Stimulated activated CD4-positive, alpha-beta T cell treated with anti-CD3 and anti-CD28 coated beads, Interleukin-15, amount 100 ng/mL, for 1 hour (primary cell): ENCODE measurements around the gene KCNAB3.
"Not testable (repeated sequence)": the region's sequence is repeated elsewhere in the genome, so short reads cannot be mapped to it uniquely, and the experiment has no call there.

Experiments
- DNase-seq, 2 donors: peaks; one replicate each; pipeline ENCODE4 v3.0.0-alpha.2; 2020; ENCODE audit warnings: low read depth in 1 of 2, low spot score in 1 of 2

Gene KCNAB3

GRCh38 chr17:7929158-7930023 lies at the start of gene KCNAB3:
KCNAB3 (minus strand) TSS chr17:7929856; CDS start chr17:7929435, 421 bp downstream.
- DNase-seq = no peak

GRCh38 chr17:7977805-7978204 lies 48.1 kb upstream of the KCNAB3 start:
- no peak for DNase-seq

GRCh38 chr17:7977039-7977438 lies 47.4 kb upstream of the KCNAB3 start:
- DNase-seq = no peak

- DNase-seq = no peak
Observed at GRCh38 chr17:7974638-7975131, 45.0 kb upstream of the KCNAB3 start.

GRCh38 chr17:7972131-7972785 lies 42.6 kb upstream of the KCNAB3 start:
- no peak for DNase-seq

GRCh38 chr17:7971651-7972050 lies 42.0 kb upstream of the KCNAB3 start:
- DNase-seq = no peak

GRCh38 chr17:7969433-7969832 lies 39.8 kb upstream of the KCNAB3 start:
- DNase-seq = no peak

- DNase-seq = no peak
Observed at GRCh38 chr17:7967751-7968150, 38.1 kb upstream of the KCNAB3 start.

GRCh38 chr17:7961421-7961820 lies 31.8 kb upstream of the KCNAB3 start:
- DNase-seq = no peak

GRCh38 chr17:7959503-7960253 lies 30.0 kb upstream of the KCNAB3 start:
- DNase-seq = no peak

- DNase-seq = no peak
Observed at GRCh38 chr17:7956228-7956965, 26.7 kb upstream of the KCNAB3 start.

- DNase-seq = no peak
Observed at GRCh38 chr17:7955414-7956227, 26.0 kb upstream of the KCNAB3 start.

GRCh38 chr17:7953266-7953665 lies 23.6 kb upstream of the KCNAB3 start:
- not testable (repeated sequence) for DNase-seq

GRCh38 chr17:7951143-7951792 lies 21.6 kb upstream of the KCNAB3 start:
- peak in 1 of 2 donors; percentile 15 for DNase-seq

- DNase-seq = no peak
Observed at GRCh38 chr17:7950578-7950977, 20.9 kb upstream of the KCNAB3 start.

GRCh38 chr17:7947651-7948050 lies 18.0 kb upstream of the KCNAB3 start:
- no peak for DNase-seq

GRCh38 chr17:7946441-7946840 lies 16.8 kb upstream of the KCNAB3 start:
- DNase-seq = no peak

GRCh38 chr17:7945651-7946050 lies 16.0 kb upstream of the KCNAB3 start:
- no peak for DNase-seq

- no peak for DNase-seq
Observed at GRCh38 chr17:7944326-7944725, 14.7 kb upstream of the KCNAB3 start.

- no peak for DNase-seq
Observed at GRCh38 chr17:7943291-7943690, 13.6 kb upstream of the KCNAB3 start.
